Endothelial cell of umbilical vein (primary cell): Measurements from ENCODE around the gene TEX35. TPM values are rescaled to one million over a fixed set of nuclear protein-coding genes. Genes with fewer than 3 reads are reported as not detected.

Source experiments
- BruUV-seq: library from RNA; stranded (reverse); fragments of 400-500 nt; replicated peaks from 2 replicates; lab custom pipeline; 2021; lab: Mats Ljungman, UMichigan
- CTCF ChIA-PET: fragments of 300-600, 350-600 bp; sonication (Branson Sonifier 250); formaldehyde crosslinking; loops from one replicate; lab custom pipeline; 2021; ENCODE audit warnings: antibody characterized with exemption, inconsistent platforms; lab: Charles Lee
- POLR2A ChIA-PET: fragments of 300-600, 350-600 bp; sonication (Branson Sonifier 250); formaldehyde crosslinking; loops from one replicate; lab custom pipeline; 2021; ENCODE audit warnings: antibody characterized with exemption, inconsistent platforms; lab: Charles Lee
- DNase-seq: peaks from one replicate; pipeline ENCODE4 v3.0.0-alpha.2; 2011; ENCODE audit warnings: low read depth, low spot score
- FAIRE-seq: peaks from 2 replicates; lab custom pipeline; 2011; peaks lifted over from hg19 to GRCh38; lab: Jason Lieb, UNC
- H2AFZ ChIP-seq: 2 replicates; pipeline ENCODE4 v1.6.0; 2012; ENCODE audit warnings: low read depth, low read length, control low read depth, inconsistent platforms
- H3K27ac ChIP-seq: 2 replicates; pipeline ENCODE4 v1.5.1; 2011; ENCODE audit warnings: low read depth, mild to moderate bottlenecking, control low read depth, low read length, moderate library complexity; ENCODE audit not compliant: insufficient read depth
- H3K27me3 ChIP-seq, 2 experiments: 2 replicates each; pipeline versions ENCODE4 v1.6.0 to v1.6.1; 2011; ENCODE audit warnings: low read length in 2 of 2, mixed read lengths in 1 of 2; ENCODE audit not compliant: control insufficient read depth in 2 of 2, insufficient read depth in 2 of 2
- H3K36me3 ChIP-seq, 2 experiments: 2 replicates in 1 of 2; 3 replicates in 1 of 2; pipeline ENCODE4 v1.5.1; 2011; ENCODE audit warnings: low read length in 2 of 2, mild to moderate bottlenecking in 1 of 2, moderate library complexity in 1 of 2; ENCODE audit not compliant: control insufficient read depth in 2 of 2, insufficient read depth in 2 of 2; ENCODE audit errors: extremely low read depth in 1 of 2
- H3K4me1 ChIP-seq: 3 replicates; pipeline ENCODE4 v1.5.1; 2011; ENCODE audit warnings: mild to moderate bottlenecking, low read length; ENCODE audit not compliant: control insufficient read depth, insufficient read depth; ENCODE audit errors: extremely low read depth
- H3K4me2 ChIP-seq: 2 replicates; pipeline ENCODE4 v1.6.1; 2011; ENCODE audit warnings: low read length, control low read depth, mixed read lengths; ENCODE audit not compliant: insufficient read depth
- H3K4me3 ChIP-seq, 3 experiments: fragments of 200-600 bp in 1 of 3; sonication (generic), shearing (Covaris generic) in 1 of 3; replicated peaks in 1 of 3; 2 replicates each; pipeline ENCODE4 v1.5.1; 2011 to 2016; ENCODE audit warnings: control low read depth in 3 of 3, low read length in 3 of 3, mild to moderate bottlenecking in 2 of 3, inconsistent platforms in 1 of 3, low read depth in 1 of 3, moderate library complexity in 1 of 3; ENCODE audit not compliant: insufficient read depth in 1 of 3
- H3K79me2 ChIP-seq: 2 replicates; pipeline ENCODE4 v1.6.0; 2012; ENCODE audit warnings: low read length, inconsistent platforms; ENCODE audit not compliant: control insufficient read depth, insufficient read depth
- H3K9ac ChIP-seq: replicated peaks from 2 replicates; pipeline ENCODE3; 2011; ENCODE audit warnings: low read length, control low read depth; ENCODE audit not compliant: insufficient read depth; ENCODE audit errors: extremely low read depth
- H3K9me1 ChIP-seq: replicated peaks from 3 replicates; pipeline ENCODE4 v1.6.0; 2011; ENCODE audit warnings: mild to moderate bottlenecking, low read length; ENCODE audit not compliant: control insufficient read depth, insufficient read depth; ENCODE audit errors: extremely low read depth
- H3K9me3 ChIP-seq: replicated peaks from 2 replicates; pipeline ENCODE4 v1.5.1; 2012; ENCODE audit warnings: low read length, inconsistent platforms; ENCODE audit not compliant: control insufficient read depth, insufficient read depth
- H4K20me1 ChIP-seq: replicated peaks from 2 replicates; pipeline ENCODE3; 2011; ENCODE audit warnings: mild to moderate bottlenecking, low read length; ENCODE audit not compliant: control insufficient read depth, insufficient read depth; ENCODE audit errors: extremely low read depth
- CTCF ChIP-seq, 2 donors: IDR thresholded peaks; 1 replicate in 1 of 2; 2 replicates in 1 of 2; pipeline ENCODE4 v1.5.1; 2011; ENCODE audit warnings: low read length in 2 of 2, mild to moderate bottlenecking in 2 of 2, moderate library complexity in 2 of 2, control low read depth in 1 of 2, inconsistent platforms in 1 of 2, low read depth in 1 of 2; ENCODE audit not compliant: insufficient read depth in 1 of 2; ENCODE audit errors: extremely low read depth in 1 of 2
- EZH2 ChIP-seq: IDR thresholded peaks from 2 replicates; pipeline ENCODE4 v1.6.1; 2012; ENCODE audit warnings: borderline replicate concordance, low read depth, mild to moderate bottlenecking, moderate library complexity, low read length, inconsistent platforms; ENCODE audit not compliant: severe bottlenecking
- FOS ChIP-seq: IDR thresholded peaks from 2 replicates; pipeline ENCODE4 v1.6.1; 2011; ENCODE audit warnings: mild to moderate bottlenecking, low read length, moderate library complexity, borderline replicate concordance; ENCODE audit not compliant: insufficient read depth
- GATA2 ChIP-seq: IDR thresholded peaks from 2 replicates; pipeline ENCODE4 v1.7.0; 2011; ENCODE audit warnings: low read depth, mild to moderate bottlenecking, moderate library complexity, mixed read lengths, low read length; ENCODE audit not compliant: insufficient read length, insufficient read depth
- JUN ChIP-seq: IDR thresholded peaks from 2 replicates; pipeline ENCODE4 v1.6.1; 2011; ENCODE audit warnings: borderline replicate concordance, low read depth; ENCODE audit not compliant: insufficient read length, insufficient read depth
- MYC ChIP-seq: IDR thresholded peaks from one replicate; pipeline ENCODE4 v1.6.1; 2011; ENCODE audit warnings: mild to moderate bottlenecking, low read depth, low read length
- POLR2A ChIP-seq: IDR thresholded peaks from 2 replicates; pipeline ENCODE4 v1.6.1; 2012; ENCODE audit warnings: low read depth, mild to moderate bottlenecking, control low read depth, low read length
- POLR2AphosphoS5 ChIP-seq: IDR thresholded peaks from 2 replicates; pipeline ENCODE4 v1.6.1; 2012; ENCODE audit warnings: low read depth, mild to moderate bottlenecking, control low read depth, low read length, moderate library complexity; ENCODE audit not compliant: insufficient read depth
- dilution Hi-C: fragments of 300-500 bp; cut with MboI; formaldehyde crosslinking; loops from one replicate; pipeline ENCODE4 v1.15.0; 2019; ENCODE audit warnings: low sequenced_read_pairs; ENCODE audit not compliant: extremely low pct_ligation_motif_present
- intact Hi-C: fragments of 100-400 bp; cut with micrococcal nuclease; formaldehyde crosslinking; loops from one replicate; pipeline ENCODE4 v1.10.0; 2022
- polyA plus RNA-seq, 4 experiments: library from polyadenylated mRNA; depleted of rRNA in 3 of 4; stranded (reverse) in 3 of 4; unstranded in 1 of 4; fragments of >200 nt; gene quantifications; 2 replicates each; pipeline versions ENCODE4 v1.2.1 to v1.2.3, GENCODE V29; 2011 to 2012; ENCODE audit warnings: missing spikeins in 1 of 4
- total RNA-seq: library from RNA; stranded (reverse); gene quantifications from 2 replicates; pipeline ENCODE4 v1.2.3, GENCODE V29; 2021
- TF ChIP-seq, protein P1 (sequence below): IDR thresholded peaks from 2 replicates; pipeline ENCODE4 v1.6.1; 2011; ENCODE audit not compliant: insufficient read depth, insufficient read length

The TEX35 gene
- total and polyA plus RNA-seq, 2 donors (not counting 3 experiments of a cell fraction or from before 2014, with no cell fraction given): not detected

GRCh38 chr1:178566187-178566586, 53.3 kb downstream of the TEX35 start:
- Histone ChIP-seq H3K36me3 (no peaks in the 10 kb centered on the region), H3K27me3 (no peaks in the 10 kb centered on the region), H3K9me1 (no peaks in the 10 kb centered on the region), H3K27ac (no peak overlapping the region), H3K4me3 (no peak overlapping the region), H3K4me1 (no peaks in the 10 kb centered on the region), H4K20me1 (no peaks in the 10 kb centered on the region), H2AFZ (no peak overlapping the region), H3K79me2 (no peaks in the 10 kb centered on the region), H3K4me2 (no peak overlapping the region), H3K9me3 (no peaks in the 10 kb centered on the region), H3K9ac (no peak overlapping the region)
- ChIA-PET POLR2A (no interaction called here), CTCF (interaction anchor here (1.0 to 1.6 kb wide), 2 partner anchors 28 to 86 kb away, joined by 3 read pairs; no protein-coding TSS in a partner anchor)
- no peak for TF ChIP-seq JUN
- TF ChIP-seq POLR2AphosphoS5: no peak
- no peak for TF ChIP-seq EZH2
- no peak for TF ChIP-seq GATA2
- TF ChIP-seq CTCF (IDR thresholded peaks at IDR 0.05; ENCODE audit: extremely low read depth in 1 of 2, insufficient read depth in 1 of 2, low read depth in 1 of 2, low read length in 2 of 2): no peak
- TF ChIP-seq MYC: no peak
- no peak for TF ChIP-seq POLR2A
- no peak for TF ChIP-seq FOS
- TF ChIP-seq, protein P1, sequence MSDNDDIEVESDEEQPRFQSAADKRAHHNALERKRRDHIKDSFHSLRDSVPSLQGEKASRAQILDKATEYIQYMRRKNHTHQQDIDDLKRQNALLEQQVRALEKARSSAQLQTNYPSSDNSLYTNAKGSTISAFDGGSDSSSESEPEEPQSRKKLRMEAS: no peak
- intact Hi-C loops: no loop called here
- dilution Hi-C loops: no loop called here
- BruUV-seq: no TSS peak
- FAIRE-seq (no peak), DNase-seq (no peak)
